Activated CD4-positive, alpha-beta T cell treated with anti-CD3 and anti-CD28 coated beads, Interleukin-2, amount 50 U/mL, for 1 hour (primary cell): ENCODE data around the gene NEU4.

ENCODE experiments used
- DNase-seq: peaks from one replicate; pipeline ENCODE4 v3.0.0-alpha.2; 2020

The NEU4 gene

DNA sequence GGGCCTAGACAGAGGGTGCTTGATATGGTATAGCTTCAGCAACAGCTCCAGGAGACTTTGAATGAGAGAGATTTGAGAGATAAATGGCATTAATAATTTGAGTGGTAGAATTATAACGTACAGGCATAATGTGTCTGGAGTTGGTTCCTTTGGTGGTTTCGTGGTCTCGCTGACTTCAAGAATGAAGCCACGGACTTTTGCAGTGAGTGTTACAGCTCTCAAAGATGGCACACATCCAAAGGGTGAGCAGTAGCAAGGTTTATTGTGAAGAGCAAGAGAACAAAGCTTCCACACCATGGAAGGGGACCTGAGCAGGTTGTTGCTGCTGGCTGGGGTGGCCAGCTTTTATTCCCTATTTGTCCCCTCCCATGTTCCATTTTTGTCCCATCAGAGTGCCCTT lies 26.6 kb downstream of the NEU4 start:
- DNase-seq = no peak

DNA sequence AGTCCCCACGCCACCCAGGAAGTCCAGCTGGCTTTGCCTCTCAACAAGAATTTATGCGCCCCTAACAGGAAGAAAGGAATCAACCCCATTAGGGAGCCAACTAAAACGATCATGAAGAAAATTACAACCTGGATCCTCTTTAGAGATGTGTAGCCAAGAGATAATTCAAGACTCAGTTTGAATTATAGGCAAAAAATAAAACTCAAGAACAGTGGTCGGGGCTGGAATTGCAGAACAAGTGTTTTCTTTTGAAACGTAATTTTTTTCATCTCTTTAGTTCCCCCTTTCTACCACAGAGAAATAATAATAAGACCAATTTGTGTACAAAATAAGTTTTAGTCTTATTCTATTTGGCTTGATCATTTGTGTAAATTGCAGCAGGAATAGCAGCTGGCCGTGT lies 27.3 kb downstream of the NEU4 start:
- no peak for DNase-seq

DNA sequence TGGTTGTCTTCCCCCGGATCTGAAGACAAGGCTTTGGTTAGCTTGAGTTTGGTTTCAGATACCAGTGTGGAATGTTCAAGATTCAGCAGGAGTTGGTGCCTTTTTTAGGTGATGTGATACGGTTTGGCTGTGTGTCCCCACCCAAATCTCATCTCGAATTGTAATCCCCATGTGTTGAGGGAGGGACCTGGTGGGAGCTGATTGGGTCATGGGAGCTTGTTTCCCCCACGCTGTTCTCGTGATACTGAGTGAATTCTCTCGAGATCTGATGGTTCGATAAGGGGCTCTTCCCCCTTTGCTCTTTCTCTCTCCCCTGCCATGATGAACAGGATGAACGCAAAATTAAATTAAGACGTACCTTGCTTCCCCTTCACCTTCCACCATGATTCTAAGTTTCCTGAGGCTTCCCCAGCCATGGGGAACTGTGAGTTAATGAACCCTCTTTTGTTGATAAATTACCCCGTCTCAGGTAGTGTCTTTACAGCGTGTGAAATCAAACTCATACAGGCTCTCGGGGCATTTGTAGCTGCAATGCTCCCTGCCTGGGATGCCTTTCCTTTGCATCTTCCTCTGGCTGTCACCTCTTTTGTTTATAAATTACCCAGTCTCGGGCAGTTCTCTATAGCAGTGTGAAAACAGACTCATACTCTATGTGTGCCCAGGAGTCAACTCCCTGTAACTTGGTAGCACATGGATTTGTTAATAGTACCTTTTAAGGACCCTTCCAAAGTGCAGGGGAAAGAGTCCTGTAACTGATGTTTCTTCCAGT lies 28.4 kb downstream of the NEU4 start:
- DNase-seq = no peak

DNA sequence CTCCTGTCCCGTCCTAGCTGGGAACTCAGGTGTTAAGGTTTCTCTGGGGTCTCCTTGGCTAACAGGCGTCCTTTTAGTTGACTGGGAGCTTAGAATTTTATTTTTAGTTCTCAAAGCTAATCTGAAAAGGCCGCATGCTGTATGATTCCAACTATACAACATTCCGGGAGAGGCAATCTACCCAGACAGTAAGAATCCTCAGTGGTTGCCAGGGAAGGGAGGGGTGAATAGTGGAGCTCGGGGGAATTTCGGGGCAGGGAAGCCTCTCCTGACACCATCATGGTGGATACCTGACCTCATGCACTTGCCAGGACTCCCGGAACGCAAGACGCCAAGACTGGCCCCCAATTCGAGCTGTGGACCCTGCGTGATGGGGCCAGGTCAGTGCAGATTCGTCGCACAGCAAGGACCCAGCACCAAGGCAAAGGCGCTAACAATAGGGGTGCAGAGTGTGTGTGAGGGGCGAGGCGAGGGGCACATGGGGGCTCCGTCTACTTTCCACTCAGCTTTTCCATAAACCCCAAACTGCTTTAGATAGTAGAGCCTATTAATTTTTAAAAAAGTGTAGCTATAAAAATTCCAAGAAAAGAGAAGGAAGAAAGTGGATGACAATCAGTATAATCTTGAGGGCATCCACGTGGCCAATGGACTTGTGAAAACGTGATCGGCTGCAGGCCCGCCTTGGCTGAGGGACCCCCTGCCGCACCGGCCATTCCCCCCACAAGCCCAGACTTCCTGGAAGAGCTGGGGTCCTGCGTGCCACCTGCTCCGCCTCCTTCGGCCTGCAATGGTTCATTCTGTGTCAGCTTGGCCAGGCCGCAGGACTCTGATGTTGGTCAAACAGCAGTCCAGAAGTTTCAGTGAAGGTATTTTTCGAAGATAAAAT lies 32.4 kb downstream of the NEU4 start:
- no peak for DNase-seq

DNA sequence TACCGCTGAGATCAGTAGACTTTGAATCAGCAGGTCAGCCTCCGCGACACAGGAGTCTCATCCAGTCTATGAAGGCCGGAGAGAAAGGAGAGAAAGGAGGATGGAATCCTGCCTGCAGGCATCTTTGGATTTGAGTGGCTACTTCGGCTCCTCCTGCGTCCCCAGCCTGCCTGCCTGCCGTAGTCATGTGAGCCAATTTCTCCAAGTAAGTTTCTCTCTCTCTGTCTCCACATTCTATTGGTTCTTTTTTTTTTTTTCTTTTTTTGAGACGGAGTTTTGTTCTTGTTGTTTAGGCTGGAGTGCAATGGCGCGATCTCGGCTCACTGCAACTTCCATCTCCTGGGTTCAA lies 33.0 kb downstream of the NEU4 start:
- no peak for DNase-seq

DNA sequence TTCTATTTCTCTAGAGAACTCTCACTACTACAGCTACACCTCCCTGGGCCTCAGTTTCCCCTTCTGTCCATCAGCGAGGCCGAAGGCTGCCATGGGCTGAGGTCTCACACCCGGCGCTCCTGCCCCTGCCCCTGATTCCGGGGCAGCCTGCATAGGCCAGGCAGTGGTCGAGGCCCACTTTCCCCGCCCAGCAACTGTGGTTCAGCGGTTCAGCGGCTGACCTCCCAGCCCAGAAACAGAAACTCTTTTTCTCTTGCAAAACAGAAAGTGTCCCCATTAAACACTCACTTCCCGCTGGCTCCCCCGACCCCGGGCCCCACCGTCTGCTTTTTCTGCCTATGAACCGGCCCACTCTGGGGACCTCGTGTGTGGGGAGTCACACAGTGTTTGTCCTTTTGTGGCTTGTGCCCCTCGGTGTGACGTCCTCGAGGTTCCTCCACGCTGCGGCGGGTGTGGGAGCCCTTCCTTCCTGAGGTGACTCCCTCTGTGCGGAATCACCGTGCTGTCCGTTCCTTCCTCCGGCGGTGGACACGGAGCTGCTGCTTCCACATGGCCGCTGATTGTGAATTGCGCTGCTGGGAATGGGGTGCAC lies 33.7 kb downstream of the NEU4 start:
- DNase-seq = peak; percentile 47

DNA sequence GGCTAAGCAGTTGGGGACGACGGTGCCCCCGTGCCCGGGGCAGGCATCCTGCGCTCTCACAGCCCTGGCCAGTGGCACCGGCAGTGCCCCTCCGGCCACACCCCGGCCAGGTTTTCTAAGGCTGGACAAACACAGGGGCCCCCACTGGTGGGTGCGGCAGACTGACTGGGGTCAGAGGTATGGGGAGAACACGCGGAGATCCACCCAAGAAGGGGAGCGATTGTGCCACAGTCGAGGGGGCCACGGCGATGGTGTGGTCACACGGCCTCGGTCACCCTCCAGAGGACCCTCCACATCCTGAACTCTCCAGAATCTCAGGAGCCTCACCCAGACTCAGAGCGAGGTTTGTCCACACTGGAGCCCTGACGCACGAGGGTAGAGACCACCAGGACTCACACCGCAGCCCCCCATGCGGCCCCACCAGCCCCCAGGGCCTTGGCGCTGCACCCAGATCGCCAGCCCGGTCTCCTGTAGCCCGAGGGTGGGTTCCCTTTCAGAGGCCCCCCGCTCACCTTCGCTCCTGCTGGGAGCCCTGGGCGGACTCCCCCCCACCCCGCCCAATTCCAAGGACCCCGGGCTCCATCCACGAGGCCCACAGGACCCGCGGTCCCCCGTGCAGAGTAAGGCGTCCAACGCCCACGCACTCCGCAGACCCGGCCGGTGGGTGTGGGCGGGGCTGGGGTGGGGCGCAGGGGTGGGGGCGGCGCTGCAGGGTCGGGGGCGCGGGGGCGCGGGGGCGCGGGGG lies 34.5 kb downstream of the NEU4 start:
- no peak for DNase-seq

DNA sequence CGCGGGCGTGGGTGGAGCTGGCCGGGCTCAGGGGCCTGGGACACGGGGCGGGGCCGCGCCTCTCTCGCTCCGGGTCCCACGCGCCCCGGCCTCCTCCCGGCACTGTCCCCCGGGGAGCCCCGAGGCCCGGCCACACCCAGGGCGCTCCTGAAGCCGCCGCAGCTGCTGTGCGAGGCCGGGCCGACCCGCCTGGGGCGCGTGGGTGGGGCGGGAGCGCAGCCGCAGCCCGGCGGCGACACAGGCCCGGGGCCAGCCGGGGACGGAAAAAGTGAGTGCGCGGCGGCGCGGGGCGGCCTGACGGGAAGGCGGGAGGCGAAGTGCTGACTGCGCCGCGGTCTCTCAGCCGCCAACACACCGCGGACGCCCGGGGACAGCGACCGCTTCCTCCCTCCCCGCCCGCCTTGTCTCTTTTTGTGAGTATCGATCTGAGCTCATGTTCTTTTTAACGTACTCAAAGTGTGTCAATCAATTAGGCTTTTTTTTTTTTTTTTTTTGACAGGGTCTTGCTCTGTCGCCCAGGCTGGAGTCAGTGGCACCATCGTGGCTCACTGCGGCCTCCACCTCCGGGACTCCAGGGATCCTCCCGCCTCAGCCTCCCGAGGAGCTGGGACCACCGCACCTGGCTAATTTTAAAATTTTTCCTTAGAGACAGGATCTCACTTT lies 35.2 kb downstream of the NEU4 start:
- DNase-seq = peak; percentile 85

DNA sequence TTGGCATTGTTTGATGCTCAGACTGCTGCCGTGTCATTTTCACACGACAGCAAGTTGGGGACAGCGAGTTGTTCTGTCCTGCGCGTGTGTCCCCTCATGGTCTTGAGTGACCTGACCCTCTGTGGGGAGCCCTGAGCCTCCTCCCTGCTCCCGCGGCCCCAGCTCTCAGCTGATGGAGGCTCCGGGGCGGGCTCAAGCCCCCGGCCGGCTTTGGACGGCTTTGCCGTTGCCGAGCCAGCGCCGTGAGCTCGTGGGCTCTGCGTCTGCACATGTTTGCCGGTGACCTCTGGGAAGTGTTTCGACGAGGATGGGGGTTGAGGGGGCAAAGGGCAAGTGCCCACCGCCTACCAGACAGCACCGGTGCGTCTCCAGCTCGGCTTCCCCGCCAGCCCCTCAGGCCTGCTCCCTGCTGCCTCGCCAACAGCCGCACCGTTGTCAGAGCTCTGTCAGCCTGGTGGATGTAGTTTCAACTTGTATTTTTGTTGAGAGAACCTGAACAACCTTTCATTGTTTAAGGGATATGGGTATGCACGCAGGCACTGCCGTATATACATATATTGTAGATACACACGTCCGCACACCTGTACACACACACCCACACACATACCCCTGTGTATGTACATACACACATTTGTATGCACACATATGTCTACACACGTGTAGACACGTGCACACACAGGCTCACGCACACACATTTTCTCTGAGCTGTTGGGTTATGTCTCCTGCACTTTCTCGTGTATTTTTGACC lies 36.0 kb downstream of the NEU4 start:
- no peak for DNase-seq

DNA sequence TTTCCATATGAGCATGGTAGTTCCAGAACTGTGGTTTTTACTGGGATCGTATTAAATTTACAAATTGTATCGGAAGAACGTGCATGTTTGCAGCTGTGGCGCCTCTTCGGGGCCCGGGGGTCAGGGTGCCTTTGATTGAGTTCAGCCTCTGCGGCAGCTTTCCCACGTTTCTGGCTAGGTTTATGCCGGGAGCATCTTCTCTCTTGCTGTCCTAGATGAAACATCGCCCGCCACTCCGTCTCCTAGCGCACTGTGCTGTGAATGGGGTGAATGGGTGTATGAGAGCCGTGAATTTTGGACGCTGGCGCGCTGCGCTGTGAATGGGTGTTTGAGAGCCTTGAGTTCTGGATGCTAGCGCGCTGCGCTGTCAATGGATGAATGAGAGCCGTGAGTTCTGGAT lies 37.4 kb downstream of the NEU4 start:
- DNase-seq = no peak

DNA sequence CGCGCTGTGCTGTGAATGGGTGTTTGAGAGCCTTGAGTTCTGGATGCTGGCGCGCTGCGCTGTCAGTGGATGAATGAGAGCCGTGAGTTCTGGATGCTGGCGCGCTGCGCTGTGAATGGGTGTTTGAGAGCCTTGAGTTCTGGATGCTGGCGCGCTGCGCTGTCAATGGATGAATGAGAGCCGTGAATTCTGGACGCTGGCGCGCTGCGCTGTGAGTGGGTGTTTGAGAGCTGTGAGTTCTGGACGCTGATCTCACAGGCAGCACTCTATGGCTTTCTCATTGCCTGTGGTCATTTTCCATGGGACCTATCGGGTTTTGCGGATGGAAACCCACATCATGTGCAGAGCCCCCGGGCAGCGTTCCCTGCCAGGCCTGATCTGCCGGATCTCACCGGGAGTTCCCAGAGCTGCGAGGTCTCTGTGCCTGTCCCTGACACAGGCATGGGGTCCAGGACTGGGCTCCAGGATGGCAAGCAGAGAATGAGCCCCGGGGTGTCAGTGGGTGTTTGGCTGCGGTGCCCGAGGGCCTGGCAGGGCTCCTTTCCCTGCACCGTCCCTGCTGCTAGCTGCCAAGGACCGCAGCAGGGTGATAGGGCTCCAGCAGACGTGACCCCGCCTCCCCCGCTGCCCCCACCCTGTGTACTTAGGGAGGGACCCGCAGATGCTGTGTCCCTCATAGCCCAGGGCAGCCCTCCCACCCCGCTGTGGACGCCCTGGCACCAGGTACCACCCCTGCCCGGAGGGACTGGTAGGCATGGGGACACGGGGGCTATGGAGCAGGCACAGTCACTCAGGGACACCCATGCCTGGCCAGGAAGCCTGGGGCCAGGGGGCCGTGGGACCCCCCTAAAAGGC lies 40.0 kb downstream of the NEU4 start:
- DNase-seq = no peak

DNA sequence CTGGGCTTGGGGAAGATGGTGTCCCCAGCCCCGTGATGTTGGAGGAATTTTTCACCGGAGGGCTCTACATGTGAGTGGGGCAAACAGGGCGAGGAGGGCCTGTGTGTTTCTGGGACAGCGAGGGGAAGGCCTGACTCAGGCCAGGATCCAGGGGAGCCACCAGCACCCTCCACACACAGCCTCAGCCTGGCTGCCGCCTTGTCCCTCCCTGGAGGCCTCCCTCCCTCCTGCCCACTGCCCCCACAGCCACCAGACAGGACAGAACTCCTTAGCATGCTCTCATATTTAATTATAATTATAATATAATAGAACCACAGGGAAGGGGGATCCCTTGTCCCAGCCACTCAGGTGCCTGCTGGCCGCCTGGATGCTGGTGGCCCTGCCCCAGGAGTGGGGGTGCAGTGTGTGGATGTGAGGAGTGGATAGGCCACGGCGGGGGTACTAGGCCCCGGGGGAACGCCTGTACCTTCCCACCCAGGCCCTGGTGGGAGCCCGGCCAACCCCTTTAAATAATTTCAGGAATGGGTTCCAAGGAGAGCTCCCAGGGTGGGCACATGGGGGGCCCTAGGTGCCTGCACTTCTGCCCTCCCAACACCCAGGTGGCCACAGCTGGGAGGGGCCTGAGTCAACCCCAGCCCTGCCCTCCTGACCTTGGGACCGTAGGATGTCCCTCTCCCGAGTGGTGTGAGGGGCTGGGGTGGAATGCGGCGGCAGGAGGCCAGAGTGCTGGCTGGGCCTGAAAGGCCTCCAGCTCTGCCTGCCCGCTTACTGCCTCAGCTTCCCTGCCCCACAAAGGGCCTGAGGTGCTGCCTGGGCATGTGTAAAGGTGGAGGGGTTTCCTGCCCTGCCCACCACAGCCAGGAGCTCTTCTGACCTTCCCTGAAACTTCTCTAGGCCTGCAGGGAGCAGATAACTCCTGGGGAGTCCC lies 40.9 kb downstream of the NEU4 start:
- no peak for DNase-seq

DNA sequence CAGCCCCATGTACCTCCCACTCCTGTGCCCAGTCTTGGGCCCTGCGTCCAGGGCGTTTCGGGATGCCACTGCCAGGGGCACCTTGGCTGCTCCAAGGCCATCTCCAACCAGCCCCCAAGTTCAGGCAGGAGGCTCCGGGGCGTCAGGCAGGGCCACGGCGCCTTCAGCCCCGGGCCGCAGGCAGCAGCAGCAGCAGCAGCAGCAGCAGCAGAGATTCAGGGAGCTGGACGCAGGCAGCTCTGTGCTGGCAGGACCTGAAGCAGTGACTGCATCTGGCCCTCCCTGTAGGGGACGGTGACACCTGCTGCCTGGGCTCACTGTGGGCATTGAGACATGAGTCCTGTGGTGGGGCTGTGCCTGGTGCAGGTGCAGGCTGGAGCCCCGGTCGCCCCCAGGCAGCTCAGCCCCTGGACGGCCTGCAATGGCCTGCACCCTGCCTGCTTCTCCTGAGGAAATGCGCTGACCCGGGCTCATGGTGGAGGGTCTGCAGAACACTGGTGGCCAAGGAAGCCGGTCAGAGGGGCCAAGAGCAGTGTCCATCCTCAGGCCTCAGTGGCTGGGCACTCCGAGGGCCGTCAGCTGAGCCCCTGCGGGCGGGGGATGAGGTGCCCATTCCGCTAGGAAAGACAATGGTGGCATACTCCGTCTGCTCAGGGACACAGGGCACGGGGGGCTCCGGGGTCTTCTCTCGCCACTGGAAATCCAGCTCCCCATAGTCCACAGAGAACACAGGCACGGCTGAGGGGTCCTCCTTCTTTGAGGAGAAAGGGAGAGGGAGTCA lies 41.7 kb downstream of the NEU4 start:
- no peak for DNase-seq

DNA sequence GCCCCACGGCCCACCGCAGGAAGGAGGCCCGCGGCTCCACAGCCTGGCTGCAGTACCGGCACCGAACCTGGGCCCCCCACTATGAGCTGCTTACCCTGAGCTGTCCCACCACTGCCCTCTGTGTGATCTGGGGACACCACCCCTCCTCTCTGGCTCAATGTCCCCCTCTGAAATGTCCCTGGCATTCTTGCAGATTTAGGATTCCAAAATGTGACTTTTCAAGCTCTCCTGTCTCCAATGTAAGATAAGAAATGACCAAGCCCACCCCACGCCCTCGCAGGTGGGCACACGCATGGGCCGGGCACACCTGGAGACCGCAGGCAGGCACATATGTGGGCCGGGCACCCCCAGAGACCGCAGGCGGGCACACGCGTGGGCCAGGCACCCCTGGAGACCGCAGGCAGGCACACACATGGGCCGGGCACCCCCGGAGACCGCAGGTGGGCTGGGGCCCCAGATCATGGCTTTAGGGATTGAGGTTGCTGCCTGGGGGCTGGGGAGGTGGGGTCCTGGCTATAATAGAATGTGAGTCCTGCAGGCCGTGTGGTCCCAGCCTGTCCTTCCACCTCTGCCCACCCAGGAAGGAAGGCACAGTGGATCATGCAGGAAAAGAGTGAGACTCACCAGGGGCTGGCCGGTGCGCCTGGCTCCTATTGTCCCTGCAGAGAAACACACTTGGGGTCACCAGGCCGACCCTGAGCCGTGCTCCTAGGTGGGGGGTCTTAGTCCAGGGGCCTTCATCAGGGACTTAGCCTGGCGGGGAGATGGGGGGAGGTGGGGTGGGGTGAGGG lies 42.5 kb downstream of the NEU4 start:
- no peak for DNase-seq

DNA sequence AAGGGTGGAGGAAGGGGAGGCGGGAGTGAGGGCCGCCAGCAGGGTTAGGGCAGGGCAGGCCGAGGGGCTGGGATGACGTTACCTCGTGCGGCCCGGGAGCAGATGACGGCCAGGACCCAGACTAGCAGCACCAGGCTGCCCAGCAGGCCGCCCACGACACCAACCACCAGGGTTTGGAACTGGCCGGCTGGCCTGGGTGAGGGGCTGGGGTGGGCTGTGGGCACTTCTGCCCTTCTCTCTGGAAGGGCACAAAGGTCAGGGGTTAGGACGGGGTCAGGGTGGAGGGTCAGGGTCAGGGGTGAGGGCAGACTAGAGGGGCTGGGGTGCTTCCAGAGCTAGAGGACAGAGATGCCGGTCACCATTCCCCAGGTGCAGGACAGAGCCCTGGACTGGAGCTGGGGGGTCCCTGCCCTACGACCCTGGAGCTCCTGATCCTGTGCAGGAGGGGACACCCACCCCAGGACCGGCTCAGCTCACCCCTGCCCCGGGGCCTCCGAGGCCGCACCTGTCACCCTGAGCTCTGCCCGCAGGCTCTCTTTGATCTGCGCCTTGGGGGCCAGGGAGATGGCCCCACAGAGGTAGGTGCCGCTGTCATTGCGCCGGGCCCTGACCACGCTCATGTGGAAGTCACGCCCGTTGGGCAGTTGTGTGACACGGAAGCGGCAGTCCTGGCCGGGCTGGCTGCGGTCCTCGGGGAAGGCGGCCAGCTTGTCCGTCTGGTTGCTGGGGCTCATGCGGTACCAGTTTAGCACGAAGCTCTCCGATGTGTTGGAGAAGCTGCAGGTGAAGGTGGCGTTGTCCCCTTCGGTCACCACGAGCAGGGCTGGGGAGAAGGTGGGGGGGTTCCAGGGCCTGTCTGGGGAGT lies 43.4 kb downstream of the NEU4 start:
- DNase-seq = no peak

DNA sequence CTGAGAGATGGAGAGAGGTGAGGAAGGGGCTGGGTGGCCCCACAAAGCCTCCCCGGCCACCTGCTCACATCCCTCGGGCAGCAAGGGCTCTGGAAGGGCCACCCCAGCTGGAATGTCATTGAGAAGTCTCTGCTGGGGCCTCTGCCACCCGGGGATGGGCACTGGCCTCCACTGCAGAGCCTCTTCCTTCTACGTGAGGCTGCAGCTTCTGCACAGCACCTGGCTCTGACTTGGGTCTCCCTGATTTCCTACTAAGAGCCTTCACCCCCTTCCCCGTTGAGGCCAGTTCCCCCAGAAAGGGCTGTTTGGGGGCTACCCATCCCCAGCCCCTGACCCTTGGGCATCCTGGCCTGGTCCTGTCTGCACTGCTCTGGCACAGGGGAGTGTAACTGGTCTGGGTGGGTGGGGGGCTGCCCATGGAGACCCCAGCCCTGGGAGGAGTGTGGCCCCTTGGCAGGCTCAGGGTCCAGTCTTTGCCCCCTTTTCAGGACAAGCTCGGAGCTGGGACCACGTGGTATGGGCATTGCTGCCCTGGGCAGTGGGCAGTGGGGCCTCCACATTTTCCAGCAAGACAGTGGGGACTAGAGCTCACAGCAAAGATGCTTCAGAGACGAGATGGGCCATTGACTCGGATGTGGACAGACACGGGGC lies 44.1 kb downstream of the NEU4 start:
- DNase-seq = no peak
